HG03457 (cell line): ENCODE results near the gene CAPN11.
"Not testable (repeated sequence)": the region's sequence is repeated elsewhere in the genome, so short reads cannot be mapped to it uniquely, and the experiment has no call there.

Experiments used
- ATAC-seq: cut with Tn5 transposase; IDR thresholded peaks from one replicate; pipeline ENCODE4 v1.9.1; 2021; ENCODE audit warnings: moderate number of reproducible peaks; ENCODE audit not compliant: unreplicated experiment

Gene CAPN11

DNA sequence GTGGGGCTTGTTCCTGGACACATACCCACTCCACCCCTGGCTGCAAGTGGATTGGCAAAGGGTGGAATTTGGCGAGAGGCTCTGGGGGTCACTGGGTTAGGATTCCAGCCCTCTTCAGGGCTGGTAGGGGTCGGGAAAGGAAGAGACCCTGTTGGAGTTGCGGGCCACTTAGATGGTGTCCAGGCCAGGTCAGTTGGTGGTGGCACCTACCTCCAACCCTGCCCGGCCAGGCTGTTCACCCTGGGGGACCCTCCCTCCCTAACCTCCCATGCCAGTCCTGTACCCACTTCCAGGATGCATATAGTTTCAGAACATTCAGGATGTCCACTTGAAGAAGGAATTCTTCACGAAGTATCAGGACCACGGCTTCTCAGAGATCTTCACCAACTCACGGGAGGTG is 21.0 kb downstream of the CAPN11 start:
- ATAC-seq: no peak

DNA sequence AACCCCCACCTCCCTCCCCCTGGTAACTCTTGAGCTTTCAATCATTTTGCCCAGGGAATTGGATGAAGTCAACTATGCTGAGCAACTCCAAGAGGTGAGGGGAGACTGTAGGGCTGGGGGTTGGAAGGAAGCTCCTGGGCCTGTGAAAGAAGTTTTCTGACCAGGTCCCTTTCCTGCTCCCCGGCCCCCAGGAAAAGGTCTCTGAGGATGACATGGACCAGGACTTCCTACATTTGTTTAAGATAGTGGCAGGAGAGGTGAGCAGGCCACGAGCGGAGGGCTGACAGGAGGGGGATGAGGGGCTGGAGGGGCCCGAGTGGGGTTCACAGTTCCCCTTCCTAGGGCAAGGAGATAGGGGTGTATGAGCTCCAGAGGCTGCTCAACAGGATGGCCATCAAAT is 21.8 kb downstream of the CAPN11 start:
- ATAC-seq: no peak

DNA sequence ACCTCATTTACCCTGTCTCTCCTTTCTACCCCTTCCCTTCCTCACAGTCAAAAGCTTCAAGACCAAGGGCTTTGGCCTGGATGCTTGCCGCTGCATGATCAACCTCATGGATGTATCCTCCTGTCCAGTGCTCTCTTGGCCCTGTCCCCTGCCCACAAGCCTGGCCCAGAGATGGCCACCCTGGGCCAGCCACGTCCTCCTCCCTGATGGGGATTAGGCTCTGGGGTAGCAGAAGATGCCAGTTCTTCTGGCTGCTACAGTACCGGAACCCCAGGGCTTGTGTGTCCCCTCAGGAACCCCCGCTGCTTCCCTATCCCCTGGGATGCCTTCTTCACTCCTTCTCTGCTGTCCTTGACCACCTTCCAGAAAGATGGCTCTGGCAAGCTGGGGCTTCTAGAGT is 22.3 kb downstream of the CAPN11 start:
- ATAC-seq: no peak

- ATAC-seq: not testable (repeated sequence)
These were observed 23.2 kb downstream of the CAPN11 start for GRCh38 chr6:44181784-44182183.

DNA sequence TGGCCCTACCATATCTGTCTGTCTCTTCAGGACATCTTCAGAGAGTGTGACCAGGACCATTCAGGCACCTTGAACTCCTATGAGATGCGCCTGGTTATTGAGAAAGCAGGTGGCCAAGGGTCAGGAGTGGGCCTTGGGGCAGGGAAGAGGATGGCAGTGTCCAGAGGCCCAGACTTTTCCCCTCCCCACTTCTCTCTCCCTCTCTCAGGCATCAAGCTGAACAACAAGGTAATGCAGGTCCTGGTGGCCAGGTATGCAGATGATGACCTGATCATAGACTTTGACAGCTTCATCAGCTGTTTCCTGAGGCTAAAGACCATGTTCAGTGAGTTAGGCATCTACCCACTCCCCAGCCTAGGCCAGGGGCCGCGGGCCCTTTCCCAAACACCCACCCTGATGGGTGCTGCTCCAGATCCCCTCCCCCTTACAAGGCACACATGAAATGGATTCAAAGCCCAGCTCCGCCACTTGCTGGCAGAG is 24.3 kb downstream of the CAPN11 start:
- ATAC-seq: no peak

DNA sequence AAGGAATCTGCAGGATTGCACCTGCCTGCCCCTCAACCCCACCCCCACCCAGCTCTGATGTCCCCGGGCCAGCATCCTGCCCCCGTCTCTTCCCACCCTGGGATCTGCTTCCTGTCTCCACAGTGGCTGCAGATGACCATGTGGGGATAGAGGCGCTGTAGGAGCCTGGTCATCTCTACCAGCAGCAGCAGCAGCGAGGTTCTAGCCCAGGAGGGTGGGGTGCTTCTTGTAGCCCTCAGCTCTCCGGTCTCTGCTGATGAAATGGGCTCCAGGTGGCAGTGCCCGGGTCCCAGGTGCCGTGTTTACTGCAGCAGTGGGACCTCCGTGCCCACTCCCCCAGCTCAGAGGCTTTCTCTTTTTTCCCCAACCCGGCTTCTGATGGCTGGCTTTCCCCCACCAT is 25.2 kb downstream of the CAPN11 start:
- no peak for ATAC-seq

DNA sequence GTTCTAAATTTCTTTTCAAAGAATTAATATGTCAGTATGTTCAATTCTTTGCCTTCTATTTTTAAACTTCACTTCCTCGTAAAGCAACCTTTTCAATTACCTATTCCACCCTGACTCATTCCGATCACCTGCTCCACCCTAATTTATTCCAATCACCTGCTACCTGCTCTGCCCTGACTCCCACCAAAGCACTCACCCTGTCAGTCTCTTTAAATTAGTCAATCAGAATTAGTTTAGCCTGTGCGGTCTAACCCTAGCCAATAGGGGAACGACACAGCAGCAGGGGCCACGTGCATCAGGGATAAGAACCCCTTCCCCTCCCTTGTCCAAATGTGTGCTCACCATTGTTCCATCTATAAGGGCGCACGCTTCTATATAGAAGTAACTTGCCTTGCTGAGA is 26.7 kb downstream of the CAPN11 start:
- ATAC-seq: not testable (repeated sequence)

GRCh38 chr6:44185953-44186634 is 27.5 kb downstream of the CAPN11 start:
- ATAC-seq: no peak

DNA sequence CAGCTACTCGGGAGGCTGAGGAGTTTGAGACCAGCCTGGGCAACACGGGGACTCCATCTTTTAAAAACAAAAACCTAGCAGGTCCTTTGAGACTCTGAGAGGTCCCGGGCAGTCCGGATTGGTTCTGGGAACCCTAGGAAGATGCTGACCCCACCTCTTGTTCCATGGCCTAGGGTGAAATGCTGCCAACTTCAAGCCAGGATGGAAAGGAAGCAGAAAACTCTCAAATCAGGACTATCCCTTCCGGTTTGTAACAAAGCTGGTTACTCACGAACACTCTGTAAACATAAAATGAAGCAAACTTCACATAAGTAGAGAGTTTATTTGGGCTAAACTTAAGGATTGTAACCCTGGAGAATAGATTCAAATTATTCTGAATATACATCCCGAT is 28.0 kb downstream of the CAPN11 start:
- no peak for ATAC-seq

- ATAC-seq: no peak
These were observed 30.2 kb downstream of the CAPN11 start for GRCh38 chr6:44188819-44189218.

GRCh38 chr6:44189257-44189656 is 30.6 kb downstream of the CAPN11 start:
- ATAC-seq: no peak

- ATAC-seq: no peak
These were observed 32.1 kb downstream of the CAPN11 start for GRCh38 chr6:44190715-44191114.

DNA sequence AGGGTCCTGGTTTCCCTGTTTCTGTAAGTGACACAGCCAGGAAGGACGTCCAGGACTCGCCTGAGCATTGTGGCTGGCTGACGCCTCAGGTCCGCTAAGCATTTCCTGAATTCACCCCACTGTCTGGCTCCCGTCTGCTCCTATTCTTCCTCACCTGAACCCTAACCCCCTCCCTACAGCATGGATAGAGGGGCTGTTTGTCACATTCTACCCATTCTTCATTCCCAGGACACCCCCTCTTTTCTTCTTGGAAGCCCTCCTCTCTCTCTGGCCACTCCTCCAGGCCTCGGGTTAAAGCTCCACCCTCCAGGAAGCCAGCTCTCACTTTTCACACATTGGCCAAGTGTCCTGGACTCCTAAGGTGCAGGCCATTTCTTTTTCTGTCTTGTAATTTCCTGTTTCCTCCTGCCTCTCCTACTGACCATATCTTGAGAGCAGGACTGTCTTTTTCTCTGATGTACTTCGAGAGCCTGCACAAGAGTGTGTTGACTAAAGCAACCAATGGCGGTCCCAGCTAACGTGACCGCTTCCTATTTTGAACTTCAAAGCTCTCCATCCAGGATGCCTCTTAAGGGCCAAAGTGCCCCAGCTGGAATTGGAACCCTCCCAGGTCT is 33.9 kb downstream of the CAPN11 start:
- no peak for ATAC-seq

GRCh38 chr6:44193307-44193910 is 34.8 kb downstream of the CAPN11 start:
- ATAC-seq: no peak

DNA sequence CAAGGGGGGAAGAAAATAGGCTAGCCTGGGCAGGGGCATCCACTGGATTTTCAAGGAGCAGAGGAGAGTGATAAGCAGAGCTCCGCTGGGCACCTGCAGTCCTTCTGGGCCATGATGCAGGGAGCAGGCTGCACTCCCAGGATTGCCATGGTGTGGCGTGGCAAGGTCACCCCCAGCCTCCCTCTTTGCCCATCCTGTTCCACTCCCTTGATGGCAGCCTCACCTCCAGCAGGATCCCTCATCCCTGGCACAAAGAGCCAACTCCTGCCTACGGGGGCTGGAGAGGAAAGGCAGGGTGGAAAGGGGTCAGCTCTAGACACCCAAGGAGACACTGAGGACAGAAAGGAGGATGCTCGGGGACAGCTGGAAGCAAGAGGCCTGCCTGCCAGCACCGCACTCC is 35.7 kb downstream of the CAPN11 start:
- ATAC-seq: no peak

DNA sequence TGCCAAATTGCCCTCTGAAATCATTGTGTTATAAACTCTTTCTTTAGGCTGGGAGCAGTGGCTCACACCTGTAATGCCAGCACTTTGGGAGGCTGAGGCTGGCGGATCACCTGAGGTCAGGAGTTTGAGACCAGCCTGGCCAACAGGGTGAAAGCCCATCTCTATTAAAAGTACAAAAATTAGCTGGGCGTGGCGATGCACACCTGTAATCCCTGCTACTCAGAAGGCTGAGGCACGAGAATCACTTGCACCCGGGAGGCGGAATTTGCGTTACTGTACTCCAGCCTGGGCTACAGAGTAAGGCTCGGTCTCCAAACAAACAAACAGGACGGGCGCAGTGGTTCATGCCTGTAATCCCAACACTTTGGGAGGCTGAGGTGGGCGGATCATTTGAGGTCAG is 37.7 kb downstream of the CAPN11 start:
- not testable (repeated sequence) for ATAC-seq

- no peak for ATAC-seq
These were observed 40.1 kb downstream of the CAPN11 start for GRCh38 chr6:44198684-44199083.

DNA sequence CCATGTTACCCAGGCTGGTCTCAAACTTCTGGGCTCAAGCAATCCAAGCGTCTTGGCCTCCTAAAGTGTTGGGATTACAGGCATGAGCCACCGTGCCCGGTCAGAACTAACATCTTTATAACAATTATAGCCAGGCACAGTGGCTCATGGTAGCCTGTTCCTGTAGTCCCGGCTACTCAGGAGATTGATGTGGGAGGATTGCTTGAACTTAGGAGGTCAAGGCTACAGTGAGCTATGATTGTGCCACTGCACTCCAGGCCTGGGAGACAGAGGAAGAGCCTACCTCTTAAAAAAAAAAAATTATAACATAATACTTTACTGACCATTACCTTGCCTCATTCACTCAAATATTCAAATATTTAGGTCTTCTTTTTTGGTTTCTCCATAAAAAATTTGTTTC is 41.3 kb downstream of the CAPN11 start:
- no peak for ATAC-seq

DNA sequence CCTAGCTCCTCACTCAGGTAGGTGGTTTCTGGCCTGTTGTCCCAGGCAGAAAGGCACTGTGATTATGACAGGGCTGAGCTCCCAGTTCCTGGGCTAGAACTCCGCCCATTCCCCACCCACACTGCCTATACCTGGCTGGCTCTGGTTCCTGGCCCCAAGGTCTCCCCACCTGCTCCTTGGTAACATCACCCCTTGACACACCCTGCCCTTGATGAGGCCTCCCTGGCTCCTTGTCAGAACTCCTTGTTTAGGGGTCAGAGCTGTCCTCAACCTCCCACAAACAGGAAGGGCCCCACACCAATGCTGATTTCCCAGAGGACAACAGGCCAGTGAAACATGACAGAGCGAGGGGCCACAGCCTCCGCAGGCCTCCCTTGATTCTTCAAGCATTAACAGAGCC is 42.6 kb downstream of the CAPN11 start:
- no peak for ATAC-seq

GRCh38 chr6:44201638-44202303 is 43.2 kb downstream of the CAPN11 start:
- ATAC-seq: no peak

DNA sequence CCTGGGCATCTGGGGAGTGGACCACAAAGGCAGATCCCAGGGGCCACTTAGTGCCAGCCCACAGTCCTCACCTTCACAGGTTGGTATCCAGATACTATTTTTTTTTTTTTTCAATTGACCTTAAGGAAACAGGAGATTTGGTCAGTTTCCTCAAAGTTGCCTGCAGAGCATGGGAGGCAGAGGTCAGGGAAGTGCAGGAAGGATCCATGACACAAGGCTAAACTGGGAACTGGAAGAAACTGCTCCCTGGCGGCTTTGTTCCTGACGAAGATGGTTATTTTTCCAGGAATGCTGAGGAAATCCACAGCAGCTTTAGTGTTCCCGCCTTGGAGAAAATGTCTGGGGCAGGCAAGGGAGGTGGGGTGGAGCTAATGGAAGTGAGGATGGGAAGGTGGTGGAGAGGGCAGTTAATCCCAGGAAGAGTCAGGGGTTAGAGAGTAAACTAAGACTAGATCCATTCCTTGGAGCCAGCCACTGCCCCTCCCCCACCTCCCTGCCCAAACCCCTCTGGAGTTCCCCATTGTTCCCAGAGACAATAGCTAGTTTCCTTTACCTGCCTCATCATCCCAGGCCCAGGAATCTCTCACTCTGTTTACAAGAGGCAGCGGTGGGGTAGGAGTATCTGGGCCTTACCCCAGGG is 43.8 kb downstream of the CAPN11 start:
- ATAC-seq: no peak
